HFFc6 (cell line): ENCODE measurements around the gene SAMD9. TPM values are rescaled to one million over a fixed set of nuclear protein-coding genes. Genes with fewer than 3 reads are reported as not detected.

Experiments used
- DNase-seq: peaks from one replicate; pipeline ENCODE4 v3.0.0-alpha.2; 2018
- H3K27ac Mint-ChIP-seq: 2 replicates; pipeline ENCODE4 v1.8.0; 2020; ENCODE audit warnings: mild to moderate bottlenecking, mixed read lengths
- H3K27me3 Mint-ChIP-seq: 2 replicates; pipeline ENCODE4 v1.8.0; 2021; ENCODE audit warnings: mild to moderate bottlenecking, moderate library complexity, mixed read lengths; ENCODE audit not compliant: insufficient read depth
- H3K36me3 Mint-ChIP-seq: 2 replicates; pipeline ENCODE4 v1.8.0; 2021; ENCODE audit warnings: low read depth, mixed read lengths
- H3K4me1 Mint-ChIP-seq: 2 replicates; pipeline ENCODE4 v1.8.0; 2020; ENCODE audit warnings: low read depth, mixed read lengths
- H3K4me3 Mint-ChIP-seq: 2 replicates; pipeline ENCODE4 v1.8.0; 2020; ENCODE audit warnings: mild to moderate bottlenecking, moderate library complexity, mixed read lengths
- H3K9me3 Mint-ChIP-seq: 2 replicates; pipeline ENCODE4 v1.8.0; 2020; ENCODE audit warnings: mild to moderate bottlenecking, mixed read lengths
- total RNA-seq, 6 experiments: library from RNA; stranded (reverse); fragmentation: NEBNext Ultra II Directional; extraction: Animal tissue kit (Norgen Biotek cat#: 25700); gene quantifications; 2 replicates in 1 of 6; 3 replicates in 5 of 6; pipeline ENCODE4 v1.2.3, GENCODE V29; 2021
- TF ChIP-seq, protein P1 (sequence below): fragments of 200-600 bp; sonication (generic); IDR thresholded peaks from 2 replicates; pipeline ENCODE4 v1.5.0; 2021; ENCODE audit warnings: antibody characterized with exemption, mild to moderate bottlenecking

Gene SAMD9
- total RNA-seq, 6 experiments from 2014 or later: 8.7 to 17.6 (median 14.4) TPM

DNA sequence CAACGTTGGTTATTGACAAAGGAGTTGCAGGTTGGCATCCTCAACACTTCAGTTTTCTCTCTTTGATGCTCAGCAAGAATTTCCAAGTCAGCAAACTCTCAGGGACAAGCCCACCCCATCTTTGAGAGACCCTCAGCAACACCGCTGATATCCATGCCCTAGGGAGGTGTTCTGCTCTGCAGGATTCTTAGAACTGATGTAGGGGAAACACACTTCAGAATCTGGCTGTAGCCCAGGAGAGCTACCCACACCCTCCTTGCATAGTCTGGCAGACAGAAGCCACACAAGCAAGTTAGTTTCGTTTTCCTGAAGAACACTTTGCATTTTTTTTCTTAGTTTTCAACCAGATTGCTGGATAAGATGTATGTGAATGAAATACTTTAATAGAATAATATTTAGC is 29.6 kb upstream of the SAMD9 start:
- TF ChIP-seq, protein P1, sequence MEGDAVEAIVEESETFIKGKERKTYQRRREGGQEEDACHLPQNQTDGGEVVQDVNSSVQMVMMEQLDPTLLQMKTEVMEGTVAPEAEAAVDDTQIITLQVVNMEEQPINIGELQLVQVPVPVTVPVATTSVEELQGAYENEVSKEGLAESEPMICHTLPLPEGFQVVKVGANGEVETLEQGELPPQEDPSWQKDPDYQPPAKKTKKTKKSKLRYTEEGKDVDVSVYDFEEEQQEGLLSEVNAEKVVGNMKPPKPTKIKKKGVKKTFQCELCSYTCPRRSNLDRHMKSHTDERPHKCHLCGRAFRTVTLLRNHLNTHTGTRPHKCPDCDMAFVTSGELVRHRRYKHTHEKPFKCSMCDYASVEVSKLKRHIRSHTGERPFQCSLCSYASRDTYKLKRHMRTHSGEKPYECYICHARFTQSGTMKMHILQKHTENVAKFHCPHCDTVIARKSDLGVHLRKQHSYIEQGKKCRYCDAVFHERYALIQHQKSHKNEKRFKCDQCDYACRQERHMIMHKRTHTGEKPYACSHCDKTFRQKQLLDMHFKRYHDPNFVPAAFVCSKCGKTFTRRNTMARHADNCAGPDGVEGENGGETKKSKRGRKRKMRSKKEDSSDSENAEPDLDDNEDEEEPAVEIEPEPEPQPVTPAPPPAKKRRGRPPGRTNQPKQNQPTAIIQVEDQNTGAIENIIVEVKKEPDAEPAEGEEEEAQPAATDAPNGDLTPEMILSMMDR: no peak
- no peak for DNase-seq
- Mint-ChIP-seq H3K4me1 (peaks cover 55% of the 10 kb centered on the region), H3K4me3 (peak overlapping the region; percentile 90), H3K36me3 (no peaks in the 10 kb centered on the region; the same call in 1 of the 2 replicates), H3K27me3 (no peaks in the 10 kb centered on the region; the same call in none of the 2 replicates), H3K9me3 (no peaks in the 10 kb centered on the region), H3K27ac (peak overlapping the region; percentile 82)

DNA sequence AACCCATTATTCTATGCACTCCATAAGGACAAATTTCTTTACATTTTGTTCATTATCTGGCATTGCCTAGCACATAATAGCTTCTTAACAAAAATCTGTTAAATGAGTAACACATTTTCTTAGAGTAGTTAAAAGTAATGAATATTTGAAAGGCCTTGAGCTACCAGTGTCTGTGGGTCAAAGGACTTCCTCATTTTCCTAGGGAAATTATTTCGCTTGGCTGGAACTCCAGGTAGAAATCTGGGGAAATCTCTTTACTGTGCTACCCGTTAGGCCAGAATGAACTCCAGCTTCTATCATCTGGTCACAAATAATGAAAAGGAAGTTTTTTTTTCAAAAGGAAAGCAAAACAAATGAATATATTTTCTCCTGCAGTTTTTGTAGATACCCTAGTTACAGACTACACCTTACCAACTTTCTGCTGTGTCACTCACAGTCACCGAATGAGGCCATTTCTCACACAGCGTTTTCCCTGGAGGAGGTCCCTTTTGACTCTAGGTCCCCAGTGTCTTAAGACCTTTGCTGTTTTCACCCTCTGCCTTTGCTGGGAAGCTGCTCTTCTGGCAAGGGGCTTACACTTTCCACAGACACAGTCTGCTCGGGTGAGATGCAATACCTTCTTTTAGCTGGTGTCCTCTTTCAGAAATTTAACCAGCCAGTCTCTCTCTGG is 28.8 kb upstream of the SAMD9 start:
- no peak for DNase-seq
- H3K4me1 Mint-ChIP-seq: peaks cover 55% of the 10 kb centered on the region
- H3K4me3 Mint-ChIP-seq: peak overlapping the region; percentile 90
- no peaks in the 10 kb centered on the region; the same call in none of the 2 replicates for H3K27me3 Mint-ChIP-seq
- no peaks in the 10 kb centered on the region; the same call in 1 of the 2 replicates for H3K36me3 Mint-ChIP-seq
- no peaks in the 10 kb centered on the region for H3K9me3 Mint-ChIP-seq
- peak overlapping the region; percentile 82 for H3K27ac Mint-ChIP-seq
- TF ChIP-seq, protein P1: no peak

DNA sequence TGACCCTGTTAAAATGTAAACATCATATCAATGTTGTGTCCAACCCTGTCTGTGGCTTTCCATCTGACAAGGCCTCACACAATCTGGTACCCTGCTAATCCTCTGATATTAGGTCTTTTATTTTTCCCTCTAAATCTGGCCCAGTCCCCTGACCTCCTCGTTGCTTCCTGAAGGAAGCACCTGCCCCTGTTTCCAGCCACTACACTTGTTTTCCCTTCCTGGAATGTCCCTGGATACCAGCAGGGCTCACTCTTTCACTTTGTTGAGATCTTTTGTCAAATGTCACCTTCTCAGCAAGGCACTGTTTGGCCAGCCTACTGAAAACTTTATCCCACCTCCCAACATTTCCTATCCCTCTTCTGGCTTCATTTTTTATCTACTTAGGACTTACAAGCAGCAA is 28.3 kb upstream of the SAMD9 start:
- Mint-ChIP-seq H3K9me3 (no peaks in the 10 kb centered on the region), H3K36me3 (no peaks in the 10 kb centered on the region; the same call in 1 of the 2 replicates), H3K27ac (no peak overlapping the region), H3K27me3 (no peaks in the 10 kb centered on the region; the same call in 1 of the 2 replicates), H3K4me1 (peaks cover 55% of the 10 kb centered on the region), H3K4me3 (no peak overlapping the region)
- no peak for DNase-seq
- TF ChIP-seq, protein P1: no peak

DNA sequence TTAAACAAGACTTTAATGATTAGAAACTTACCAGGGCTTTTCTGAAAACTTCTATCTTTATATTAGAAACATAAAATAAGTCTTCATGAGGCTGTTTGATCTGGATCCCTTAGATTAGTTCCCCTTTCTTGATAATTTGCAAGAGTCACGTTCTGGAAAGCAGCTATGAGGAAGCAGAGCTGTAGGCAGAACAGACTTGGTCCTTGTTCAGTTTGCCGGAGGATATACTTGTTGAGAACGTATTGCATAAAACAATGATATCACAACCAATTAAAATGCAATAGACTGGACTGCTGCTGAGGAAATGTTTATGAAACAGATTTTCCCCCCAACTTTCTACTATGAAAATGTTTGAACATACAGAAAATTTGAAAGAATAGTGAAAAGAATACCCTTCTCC is 27.6 kb upstream of the SAMD9 start:
- Mint-ChIP-seq H3K27ac (no peak overlapping the region), H3K4me1 (peaks cover 48% of the 10 kb centered on the region), H3K9me3 (no peaks in the 10 kb centered on the region), H3K36me3 (no peaks in the 10 kb centered on the region; the same call in 1 of the 2 replicates), H3K27me3 (no peaks in the 10 kb centered on the region; the same call in 1 of the 2 replicates), H3K4me3 (no peak overlapping the region)
- TF ChIP-seq, protein P1: no peak
- peak; percentile 19 for DNase-seq

DNA sequence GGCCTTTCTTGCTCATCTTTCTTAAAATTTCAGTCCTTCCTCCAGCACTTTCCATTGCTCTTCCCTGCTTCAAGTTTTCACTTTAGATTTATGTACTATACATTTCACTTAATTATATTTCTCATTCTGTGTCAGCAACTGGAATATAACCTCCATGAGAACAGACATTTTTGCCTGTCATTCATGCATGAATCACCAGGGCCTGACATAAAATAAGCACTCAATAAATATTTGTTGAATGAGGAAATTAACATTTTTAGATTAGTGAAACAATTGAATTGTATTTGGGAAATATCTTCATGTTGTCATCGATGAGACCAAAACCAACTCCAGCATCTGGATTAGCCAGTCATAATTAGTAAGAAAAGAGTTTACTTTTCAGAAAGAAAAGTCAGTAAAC is 24.3 kb upstream of the SAMD9 start:
- Mint-ChIP-seq H3K4me3 (no peak overlapping the region), H3K4me1 (peaks cover 18% of the 10 kb centered on the region), H3K27me3 (no peaks in the 10 kb centered on the region; the same call in 1 of the 2 replicates), H3K9me3 (no peaks in the 10 kb centered on the region), H3K27ac (no peak overlapping the region), H3K36me3 (no peaks in the 10 kb centered on the region)
- DNase-seq: no peak
- TF ChIP-seq, protein P1: no peak
